Measurements from ENCODE around the gene MYCN.
"Not testable (repeated sequence)": the region's sequence is repeated elsewhere in the genome, so short reads cannot be mapped to it uniquely, and the experiment has no call there.

The MYCN gene

DNA sequence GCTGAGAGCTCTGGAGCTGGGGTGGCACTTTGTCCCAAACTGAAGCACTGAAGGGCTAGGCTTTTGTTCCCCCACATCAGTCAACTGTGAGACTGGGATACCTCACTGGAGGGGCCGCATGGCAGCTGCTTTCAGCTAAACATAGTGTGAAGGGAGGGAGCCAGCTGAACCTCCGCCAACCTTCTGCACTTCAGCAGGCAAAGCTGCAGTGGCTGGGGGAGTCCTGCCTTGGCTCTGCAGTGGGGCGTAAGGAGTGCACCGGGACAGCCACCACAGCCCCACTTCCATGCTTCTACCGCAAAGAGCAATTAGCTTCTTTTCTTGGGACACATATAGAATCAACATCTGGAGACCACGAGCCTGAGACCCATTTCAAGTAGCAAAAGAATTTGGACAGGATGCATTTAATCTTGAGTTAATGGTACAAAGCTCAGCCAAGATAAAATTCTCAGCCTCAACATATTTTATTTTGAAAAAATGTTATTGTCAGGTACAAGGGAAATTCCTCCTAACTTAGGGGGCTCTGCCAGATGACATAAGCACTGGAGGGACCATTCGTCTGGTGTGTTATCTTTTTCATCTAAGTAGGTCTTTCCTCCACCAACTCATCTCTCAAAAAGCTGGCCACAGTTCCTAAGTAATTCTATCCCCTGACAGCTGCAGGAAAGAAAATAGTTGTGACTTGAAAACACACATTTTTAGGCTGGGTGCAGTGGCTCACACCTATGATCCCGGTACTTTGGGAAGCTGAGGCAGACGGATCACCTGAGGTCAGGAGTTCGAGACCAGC is 25.6 kb upstream of the MYCN start:
- H3K4me1 Mint-ChIP-seq, result no peaks in the 10 kb centered on the region
- ATAC-seq (ENCODE audit: low read depth), result no peak
- H3K27me3 Mint-ChIP-seq, result peaks cover 3% of the 10 kb centered on the region
- H3K4me3 Mint-ChIP-seq, result no peak overlapping the region
- H3K36me3 Mint-ChIP-seq, result no peaks in the 10 kb centered on the region
- no peaks in the 10 kb centered on the region for H3K9me3 Mint-ChIP-seq
- H3K27ac Mint-ChIP-seq, result no peak overlapping the region
- no peak for DNase-seq (ENCODE audit: low spot score in 2 of 2)

DNA sequence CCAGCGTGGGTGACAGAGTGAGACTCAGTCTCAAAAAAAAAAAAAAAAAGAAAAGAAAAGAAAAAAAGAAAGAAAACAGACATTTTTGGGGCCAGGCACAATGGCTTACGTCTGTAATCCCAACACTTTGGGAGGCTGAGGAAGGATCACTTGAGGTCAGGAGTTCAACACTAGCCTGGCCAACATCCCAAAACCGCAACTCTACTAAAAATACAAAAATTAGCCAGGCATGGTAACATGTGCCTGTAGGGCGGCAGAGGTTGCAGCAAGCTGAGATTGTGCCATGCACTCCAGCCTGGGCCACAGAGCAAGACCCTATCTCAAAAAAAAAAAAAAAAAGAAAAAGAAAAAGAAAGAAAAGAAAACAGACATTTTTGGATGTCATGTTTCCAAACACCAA is 24.8 kb upstream of the MYCN start:
- not testable (repeated sequence) for H3K27ac Mint-ChIP-seq; DNase-seq (ENCODE audit: low spot score in 2 of 2); H3K4me3 Mint-ChIP-seq; H3K9me3 Mint-ChIP-seq; H3K36me3 Mint-ChIP-seq; H3K4me1 Mint-ChIP-seq; ATAC-seq (ENCODE audit: low read depth); H3K27me3 Mint-ChIP-seq

DNA sequence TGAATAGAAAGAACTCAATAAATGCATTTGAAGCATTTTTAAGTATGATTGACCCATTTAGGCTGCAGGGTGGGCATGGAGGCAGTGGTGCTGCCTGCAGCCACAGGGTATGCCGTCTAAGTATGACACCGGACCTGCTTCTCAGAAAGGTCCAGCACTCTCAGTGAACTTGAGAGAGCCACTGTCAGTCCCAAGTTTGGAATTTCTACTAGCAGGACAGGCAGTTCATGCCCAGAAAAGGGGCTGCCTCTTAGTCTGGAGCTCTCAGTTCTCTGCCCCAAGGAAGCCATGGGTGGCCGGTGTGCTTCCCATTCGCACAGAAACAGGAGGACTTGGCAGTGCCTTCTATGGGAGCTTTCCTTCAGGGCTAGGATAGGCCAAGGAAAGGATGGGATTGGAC is 24.0 kb upstream of the MYCN start:
- Mint-ChIP-seq H3K4me1 (no peaks in the 10 kb centered on the region), H3K4me3 (no peak overlapping the region), H3K27me3 (peaks cover 6% of the 10 kb centered on the region), H3K9me3 (no peaks in the 10 kb centered on the region), H3K36me3 (no peaks in the 10 kb centered on the region), H3K27ac (no peak overlapping the region)
- ATAC-seq (ENCODE audit: low read depth) (no peak), DNase-seq (ENCODE audit: low spot score in 2 of 2) (no peak)

DNA sequence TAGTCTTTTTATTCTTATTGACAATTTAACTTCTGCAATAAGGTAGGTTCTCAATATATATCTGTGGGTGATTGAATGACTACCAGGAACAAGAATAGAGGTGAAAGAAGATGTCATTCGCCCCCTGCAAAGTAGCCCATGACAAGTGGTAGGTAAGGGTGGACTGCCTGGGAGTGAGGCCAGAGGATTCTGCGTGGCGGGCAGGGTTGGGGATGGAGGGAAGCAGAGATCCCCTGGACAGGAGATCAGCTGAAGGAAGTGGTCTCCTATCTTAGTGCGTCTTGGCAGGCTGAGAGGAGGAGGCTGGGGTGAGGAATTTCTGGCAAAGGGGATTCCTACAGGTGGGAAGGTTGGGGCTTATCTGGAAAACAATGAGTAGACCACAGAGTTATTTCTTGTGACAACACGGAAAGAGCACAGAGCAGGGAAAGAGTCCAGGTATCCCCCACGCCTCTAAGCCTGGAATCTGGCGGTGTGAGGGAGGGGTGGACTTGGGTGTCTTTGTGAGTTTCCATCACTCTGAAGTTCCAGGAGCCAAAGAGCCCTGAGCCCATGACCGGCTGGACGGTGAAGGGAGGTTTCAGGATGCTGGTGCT is 21.5 kb upstream of the MYCN start:
- Mint-ChIP-seq H3K27ac (no peak overlapping the region), H3K36me3 (no peaks in the 10 kb centered on the region), H3K4me1 (no peaks in the 10 kb centered on the region), H3K4me3 (no peak overlapping the region), H3K9me3 (no peaks in the 10 kb centered on the region), H3K27me3 (peaks cover 6% of the 10 kb centered on the region)
- ATAC-seq (ENCODE audit: low read depth) (no peak), DNase-seq (ENCODE audit: low spot score in 2 of 2) (no peak)

DNA sequence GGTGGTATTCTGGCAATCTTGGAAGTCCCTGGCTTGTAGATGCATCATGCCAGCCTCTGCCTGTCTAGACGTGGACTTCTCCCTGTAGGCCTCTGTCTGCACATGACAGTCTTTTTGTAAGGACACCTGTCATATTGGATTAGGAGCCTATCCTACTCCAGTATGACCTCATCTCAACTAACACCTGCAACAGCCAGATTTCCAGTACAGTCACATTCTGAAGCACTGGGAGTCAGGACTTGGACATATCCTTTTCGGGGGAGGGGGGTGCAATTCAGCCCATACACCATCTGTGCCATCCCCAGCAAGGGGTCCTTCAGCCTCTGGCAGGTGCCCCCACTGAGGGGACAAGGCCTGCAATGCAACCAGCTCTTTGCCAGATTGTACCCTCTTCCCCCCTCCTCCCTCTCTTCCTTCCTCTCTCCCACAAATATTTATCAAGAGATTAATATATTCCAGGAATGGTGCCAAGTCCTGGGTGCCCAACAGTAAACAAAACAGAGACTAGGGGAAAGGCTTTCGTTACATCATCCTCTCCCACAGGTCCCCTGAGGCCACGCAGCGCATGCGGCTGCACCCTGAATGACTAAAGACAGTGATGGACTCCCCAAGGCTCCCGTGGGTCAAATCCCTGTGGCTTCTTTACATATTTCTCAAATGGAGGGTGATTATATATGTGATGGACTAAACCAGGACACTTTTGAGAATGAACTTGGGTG is 20.5 kb upstream of the MYCN start:
- no peak overlapping the region for H3K27ac Mint-ChIP-seq
- DNase-seq (ENCODE audit: low spot score in 2 of 2) (no peak), ATAC-seq (ENCODE audit: low read depth) (no peak)
- peaks cover 6% of the 10 kb centered on the region for H3K27me3 Mint-ChIP-seq
- H3K9me3 Mint-ChIP-seq, result no peaks in the 10 kb centered on the region
- H3K4me3 Mint-ChIP-seq, result no peak overlapping the region
- H3K4me1 Mint-ChIP-seq, result no peaks in the 10 kb centered on the region
- no peaks in the 10 kb centered on the region for H3K36me3 Mint-ChIP-seq

DNA sequence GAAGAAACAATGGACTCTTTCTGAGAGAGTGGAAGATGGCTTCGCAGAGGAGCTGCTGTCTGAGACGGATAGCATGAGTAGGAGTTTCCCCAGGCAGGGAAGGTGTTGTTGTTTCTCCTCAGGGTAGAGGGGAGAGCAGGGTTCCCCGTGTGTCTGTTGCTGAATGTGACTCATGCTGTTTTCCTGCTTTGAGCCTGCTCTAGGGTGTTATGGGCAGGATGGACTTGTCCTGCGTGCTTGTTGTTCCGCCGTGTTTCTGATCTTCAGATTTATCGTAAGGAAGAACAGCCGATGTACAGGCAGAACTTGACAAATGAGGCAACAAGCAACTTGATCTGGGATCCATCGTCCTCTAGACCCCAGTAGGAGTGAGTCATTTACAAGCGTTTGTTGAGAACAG is 19.7 kb upstream of the MYCN start:
- Mint-ChIP-seq H3K27me3 (peaks cover 6% of the 10 kb centered on the region), H3K27ac (no peak overlapping the region), H3K4me1 (no peaks in the 10 kb centered on the region), H3K4me3 (no peak overlapping the region), H3K36me3 (no peaks in the 10 kb centered on the region), H3K9me3 (no peaks in the 10 kb centered on the region)
- DNase-seq (ENCODE audit: low spot score in 2 of 2) (no peak), ATAC-seq (ENCODE audit: low read depth) (no peak)

DNA sequence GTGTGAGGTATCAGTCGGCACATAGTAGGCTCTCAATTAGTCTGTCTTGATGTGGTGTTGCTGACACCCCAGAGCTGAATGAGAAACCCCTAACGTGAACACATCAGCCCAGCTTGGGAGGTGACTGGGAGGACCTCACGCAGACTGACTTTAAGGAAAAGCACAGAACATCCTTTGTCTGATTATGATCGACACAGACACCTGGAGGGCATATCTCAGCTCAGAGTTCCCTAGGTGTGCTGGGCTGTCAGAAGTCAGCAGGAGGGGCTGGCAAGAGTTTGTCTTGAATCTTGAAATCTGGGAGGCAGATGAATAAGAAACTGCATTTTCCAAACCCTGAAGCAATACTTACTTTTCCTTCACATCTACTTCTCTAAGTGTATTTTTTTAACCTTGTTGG is 16.8 kb upstream of the MYCN start:
- peaks cover 4% of the 10 kb centered on the region for H3K27me3 Mint-ChIP-seq
- no peak overlapping the region for H3K4me3 Mint-ChIP-seq
- no peaks in the 10 kb centered on the region for H3K9me3 Mint-ChIP-seq
- H3K36me3 Mint-ChIP-seq, result no peaks in the 10 kb centered on the region
- H3K27ac Mint-ChIP-seq, result no peak overlapping the region
- ATAC-seq (ENCODE audit: low read depth) (no peak), DNase-seq (ENCODE audit: low spot score in 2 of 2) (no peak)
- no peaks in the 10 kb centered on the region for H3K4me1 Mint-ChIP-seq

DNA sequence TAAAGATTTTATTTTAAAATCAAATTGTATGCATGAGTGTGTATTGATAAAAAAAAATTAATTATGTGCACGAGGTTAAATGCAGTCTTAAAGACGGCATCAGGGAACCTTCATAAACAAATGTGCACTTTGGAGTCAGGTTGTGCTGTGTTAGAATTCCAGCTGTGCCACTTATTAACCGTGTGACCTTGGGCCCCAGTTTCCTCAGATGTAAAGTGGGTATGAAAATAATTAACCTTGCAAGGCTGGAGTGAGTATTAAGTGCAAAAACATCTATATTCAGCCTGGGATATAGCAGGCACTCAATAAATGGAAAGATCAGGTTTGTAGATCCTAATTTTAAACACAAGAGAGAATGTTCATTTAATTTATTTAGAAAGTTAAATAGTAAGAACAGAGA is 14.5 kb upstream of the MYCN start:
- Mint-ChIP-seq H3K4me3 (no peak overlapping the region), H3K4me1 (no peaks in the 10 kb centered on the region), H3K9me3 (no peaks in the 10 kb centered on the region), H3K36me3 (no peaks in the 10 kb centered on the region), H3K27me3 (peaks cover 1% of the 10 kb centered on the region), H3K27ac (no peak overlapping the region)
- DNase-seq (ENCODE audit: low spot score in 2 of 2) (no peak), ATAC-seq (ENCODE audit: low read depth) (no peak)

DNA sequence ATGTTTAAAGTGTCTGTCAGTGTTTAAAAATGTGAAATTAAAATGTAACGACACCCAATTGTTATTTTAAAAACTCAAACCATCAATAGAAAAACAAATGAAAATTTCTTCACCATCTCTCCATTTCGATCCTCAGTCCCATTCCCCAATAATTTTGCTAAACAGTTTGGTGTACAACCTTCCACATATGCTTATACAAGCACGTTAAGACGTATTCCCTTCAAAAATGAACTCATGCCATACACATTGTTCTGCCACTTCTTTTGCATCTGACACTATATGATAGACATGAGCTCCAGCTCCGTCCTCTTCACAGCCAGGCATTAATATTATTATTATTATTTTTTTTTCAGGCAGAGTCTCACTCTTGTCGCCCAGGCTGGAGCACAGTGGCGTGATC is 14.1 kb upstream of the MYCN start:
- Mint-ChIP-seq H3K36me3 (no peaks in the 10 kb centered on the region), H3K27me3 (peaks cover 1% of the 10 kb centered on the region)
- no peak for ATAC-seq (ENCODE audit: low read depth)

DNA sequence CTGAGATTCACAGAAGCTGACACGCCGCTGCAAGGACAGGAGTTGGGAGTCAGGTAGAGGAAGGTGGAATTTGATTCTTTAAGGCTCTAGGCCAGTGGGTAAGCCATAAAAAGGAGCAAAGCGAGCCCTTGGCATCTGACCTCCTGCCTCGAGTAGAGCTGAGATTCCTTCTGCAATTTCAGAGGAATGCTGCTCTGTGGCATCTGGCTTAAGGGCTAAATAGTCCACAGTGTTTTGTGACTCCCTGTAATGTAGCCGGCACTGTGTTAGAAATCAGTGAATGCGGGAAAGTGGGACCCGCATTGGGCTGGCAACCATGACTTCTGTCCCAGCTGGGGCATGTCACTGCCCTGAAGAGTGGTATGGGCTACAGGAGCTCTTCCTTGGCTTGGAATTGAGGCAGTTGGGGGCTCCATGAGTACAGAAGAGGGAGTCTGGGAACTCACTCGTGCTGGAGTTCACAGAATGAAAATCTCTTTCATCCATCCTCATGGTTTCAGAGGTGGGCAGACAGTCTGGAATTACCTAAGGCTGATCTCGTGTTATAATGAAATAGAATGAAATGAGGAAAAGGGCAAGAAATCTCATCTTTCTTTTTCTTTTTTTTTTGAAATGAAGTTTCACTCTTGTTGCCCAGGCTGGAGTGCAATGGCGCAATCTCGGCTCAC is 12.7 kb upstream of the MYCN start:
- Mint-ChIP-seq H3K9me3 (no peaks in the 10 kb centered on the region), H3K4me1 (no peaks in the 10 kb centered on the region), H3K27me3 (peaks cover 1% of the 10 kb centered on the region), H3K27ac (no peak overlapping the region), H3K36me3 (no peaks in the 10 kb centered on the region), H3K4me3 (no peak overlapping the region)
- DNase-seq (ENCODE audit: low spot score in 2 of 2), result no peak
- ATAC-seq (ENCODE audit: low read depth), result no peak

More for the DNA sequence above, 14.1 kb upstream of the MYCN start:
- Mint-ChIP-seq H3K27ac (no peak overlapping the region), H3K4me1 (no peaks in the 10 kb centered on the region), H3K4me3 (no peak overlapping the region), H3K9me3 (no peaks in the 10 kb centered on the region)
- DNase-seq (ENCODE audit: low spot score in 2 of 2), result no peak

DNA sequence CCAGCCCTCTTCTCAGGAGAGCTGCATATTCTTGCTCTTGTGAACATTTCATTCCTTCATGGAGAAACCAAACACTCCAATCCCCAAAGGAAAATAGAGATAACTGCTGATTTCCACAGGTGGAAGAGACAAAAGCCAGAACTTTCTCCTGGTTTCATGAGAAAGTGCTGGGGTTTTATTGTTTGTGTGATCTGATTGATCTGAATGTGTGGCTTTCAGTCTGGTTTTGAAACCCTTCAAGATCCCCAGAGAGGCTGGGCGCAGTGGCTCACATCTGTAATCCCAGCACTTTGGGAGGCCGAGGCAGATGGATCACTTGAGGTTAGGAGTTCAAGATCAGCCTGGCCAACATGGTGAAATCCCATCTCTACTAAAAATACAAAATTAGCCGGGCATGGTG is 11.3 kb upstream of the MYCN start:
- H3K4me3 Mint-ChIP-seq; DNase-seq (ENCODE audit: low spot score in 2 of 2); H3K27ac Mint-ChIP-seq; ATAC-seq (ENCODE audit: low read depth); H3K9me3 Mint-ChIP-seq; H3K27me3 Mint-ChIP-seq; H3K36me3 Mint-ChIP-seq; H3K4me1 Mint-ChIP-seq: not testable (repeated sequence)

DNA sequence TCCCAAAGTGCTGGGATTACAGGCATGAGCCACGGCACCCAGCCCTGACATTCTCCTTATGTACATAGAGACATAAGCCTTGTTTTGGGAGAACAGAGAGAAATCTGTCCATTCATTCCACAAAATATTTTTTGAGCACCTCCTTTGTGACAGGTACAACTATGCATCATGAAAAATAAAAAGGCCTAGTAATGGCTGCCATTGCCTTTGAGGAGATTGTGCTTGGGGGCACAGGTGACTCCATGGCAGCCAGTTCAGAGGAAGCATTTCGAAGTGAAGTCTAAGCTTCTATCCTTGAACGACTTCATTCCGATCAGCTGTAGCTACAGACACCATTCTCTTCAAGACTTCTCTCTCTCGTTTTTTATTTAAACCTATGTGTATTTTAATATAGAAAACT is 10.5 kb upstream of the MYCN start:
- no peaks in the 10 kb centered on the region for H3K4me1 Mint-ChIP-seq
- H3K9me3 Mint-ChIP-seq, result no peaks in the 10 kb centered on the region
- peaks cover 3% of the 10 kb centered on the region for H3K27me3 Mint-ChIP-seq
- H3K36me3 Mint-ChIP-seq, result no peaks in the 10 kb centered on the region
- DNase-seq (ENCODE audit: low spot score in 2 of 2) (no peak), ATAC-seq (ENCODE audit: low read depth) (no peak)
- no peak overlapping the region for H3K27ac Mint-ChIP-seq
- no peak overlapping the region for H3K4me3 Mint-ChIP-seq

DNA sequence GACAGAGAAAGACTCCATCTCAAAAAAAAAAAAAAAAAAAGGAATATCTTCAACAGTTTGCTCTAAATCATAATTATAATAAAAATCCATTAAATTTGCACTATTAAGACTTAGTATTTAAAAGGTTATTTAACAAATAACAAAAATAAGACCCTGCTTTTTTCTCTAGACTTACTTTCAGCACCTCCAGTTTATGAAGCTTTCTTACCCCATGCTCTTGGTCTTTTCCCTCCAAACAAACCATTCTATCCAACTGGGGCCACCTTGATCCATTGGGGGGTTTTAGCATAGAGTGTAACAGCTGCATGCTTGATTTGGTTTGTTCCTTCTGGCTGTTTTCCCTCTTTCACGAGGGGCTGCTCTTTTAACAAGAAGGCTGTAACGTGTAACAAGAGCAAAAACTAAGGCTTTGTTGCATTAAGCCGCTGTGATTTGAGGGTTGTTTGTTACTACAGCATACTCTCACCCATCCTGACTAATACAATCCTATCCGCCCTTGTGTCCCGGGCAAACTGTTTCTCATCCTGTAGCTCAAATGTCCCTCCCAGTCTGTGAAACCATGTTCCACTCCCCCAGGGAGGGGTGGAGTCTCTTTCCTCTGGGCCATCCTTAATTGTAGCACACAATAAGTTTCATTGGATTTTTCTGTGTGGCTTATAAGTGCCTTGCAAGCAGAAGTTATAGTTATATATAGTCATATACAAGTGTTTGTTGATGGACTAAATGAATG is 9.6 kb upstream of the MYCN start:
- Mint-ChIP-seq H3K27me3 (peaks cover 5% of the 10 kb centered on the region), H3K9me3 (no peaks in the 10 kb centered on the region), H3K4me1 (no peaks in the 10 kb centered on the region), H3K4me3 (no peak overlapping the region), H3K36me3 (no peaks in the 10 kb centered on the region), H3K27ac (no peak overlapping the region)
- no peak for ATAC-seq (ENCODE audit: low read depth)
- no peak for DNase-seq (ENCODE audit: low spot score in 2 of 2)
